Panc1 (cell line): ENCODE data around the gene ACBD3.

Experiments used
- POLR2AphosphoS5 ChIP-seq: IDR thresholded peaks from 2 replicates; pipeline ENCODE4 v1.6.1; 2012; ENCODE audit warnings: mild to moderate bottlenecking, low read depth, low read length, moderate library complexity
- TF ChIP-seq, protein P1 (sequence below): fragments of 450-650 bp; IDR thresholded peaks from 2 replicates; pipeline ENCODE4 v1.5.1; 2017; ENCODE audit warnings: mild to moderate bottlenecking
- TF ChIP-seq, protein P2 (sequence below), 2 experiments: IDR thresholded peaks; 2 replicates each; pipeline ENCODE4 v1.6.1; 2011 to 2012; ENCODE audit warnings: low read depth in 2 of 2, control low read depth in 1 of 2, low read length in 1 of 2, mild to moderate bottlenecking in 1 of 2, moderate library complexity in 1 of 2; ENCODE audit not compliant: insufficient read depth in 1 of 2

DNA sequence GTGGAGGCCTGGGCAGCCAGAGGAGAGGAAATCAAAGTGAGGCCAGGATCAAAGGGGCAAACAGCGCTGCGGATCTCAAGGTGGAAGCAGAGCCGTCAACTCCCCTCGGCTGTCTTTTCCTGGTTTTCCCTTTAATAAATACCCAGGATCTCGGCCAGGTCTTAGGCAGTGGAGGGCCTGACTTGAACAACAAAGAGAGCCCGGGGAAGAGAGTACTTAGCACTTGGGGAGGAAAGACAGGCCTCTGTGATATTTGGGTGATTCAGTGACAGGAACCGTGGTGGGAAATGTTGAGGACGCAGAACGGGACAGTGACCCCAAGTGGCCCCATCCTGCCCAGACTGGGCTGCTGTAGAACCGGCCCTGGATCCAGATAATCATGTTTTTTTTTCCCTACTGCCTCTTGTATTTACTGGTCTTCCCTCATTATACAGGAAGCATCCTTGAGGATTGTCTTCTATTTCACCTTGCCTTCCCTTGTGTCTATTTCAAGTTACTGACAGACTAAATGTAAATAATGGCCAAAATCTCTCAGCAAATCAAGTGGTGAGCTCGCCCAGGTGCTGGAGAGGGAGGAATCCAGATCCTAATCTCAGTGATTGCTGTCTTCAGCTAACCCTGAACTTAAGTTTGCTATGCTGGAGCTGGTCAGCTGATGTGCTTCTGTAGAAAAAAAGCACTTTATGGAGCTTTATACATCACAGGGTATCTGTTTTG lies 34.1 kb upstream of the ACBD3 start:
- TF ChIP-seq, protein P1, sequence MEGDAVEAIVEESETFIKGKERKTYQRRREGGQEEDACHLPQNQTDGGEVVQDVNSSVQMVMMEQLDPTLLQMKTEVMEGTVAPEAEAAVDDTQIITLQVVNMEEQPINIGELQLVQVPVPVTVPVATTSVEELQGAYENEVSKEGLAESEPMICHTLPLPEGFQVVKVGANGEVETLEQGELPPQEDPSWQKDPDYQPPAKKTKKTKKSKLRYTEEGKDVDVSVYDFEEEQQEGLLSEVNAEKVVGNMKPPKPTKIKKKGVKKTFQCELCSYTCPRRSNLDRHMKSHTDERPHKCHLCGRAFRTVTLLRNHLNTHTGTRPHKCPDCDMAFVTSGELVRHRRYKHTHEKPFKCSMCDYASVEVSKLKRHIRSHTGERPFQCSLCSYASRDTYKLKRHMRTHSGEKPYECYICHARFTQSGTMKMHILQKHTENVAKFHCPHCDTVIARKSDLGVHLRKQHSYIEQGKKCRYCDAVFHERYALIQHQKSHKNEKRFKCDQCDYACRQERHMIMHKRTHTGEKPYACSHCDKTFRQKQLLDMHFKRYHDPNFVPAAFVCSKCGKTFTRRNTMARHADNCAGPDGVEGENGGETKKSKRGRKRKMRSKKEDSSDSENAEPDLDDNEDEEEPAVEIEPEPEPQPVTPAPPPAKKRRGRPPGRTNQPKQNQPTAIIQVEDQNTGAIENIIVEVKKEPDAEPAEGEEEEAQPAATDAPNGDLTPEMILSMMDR = no peak
- TF ChIP-seq POLR2AphosphoS5 = no peak
- TF ChIP-seq, protein P2, sequence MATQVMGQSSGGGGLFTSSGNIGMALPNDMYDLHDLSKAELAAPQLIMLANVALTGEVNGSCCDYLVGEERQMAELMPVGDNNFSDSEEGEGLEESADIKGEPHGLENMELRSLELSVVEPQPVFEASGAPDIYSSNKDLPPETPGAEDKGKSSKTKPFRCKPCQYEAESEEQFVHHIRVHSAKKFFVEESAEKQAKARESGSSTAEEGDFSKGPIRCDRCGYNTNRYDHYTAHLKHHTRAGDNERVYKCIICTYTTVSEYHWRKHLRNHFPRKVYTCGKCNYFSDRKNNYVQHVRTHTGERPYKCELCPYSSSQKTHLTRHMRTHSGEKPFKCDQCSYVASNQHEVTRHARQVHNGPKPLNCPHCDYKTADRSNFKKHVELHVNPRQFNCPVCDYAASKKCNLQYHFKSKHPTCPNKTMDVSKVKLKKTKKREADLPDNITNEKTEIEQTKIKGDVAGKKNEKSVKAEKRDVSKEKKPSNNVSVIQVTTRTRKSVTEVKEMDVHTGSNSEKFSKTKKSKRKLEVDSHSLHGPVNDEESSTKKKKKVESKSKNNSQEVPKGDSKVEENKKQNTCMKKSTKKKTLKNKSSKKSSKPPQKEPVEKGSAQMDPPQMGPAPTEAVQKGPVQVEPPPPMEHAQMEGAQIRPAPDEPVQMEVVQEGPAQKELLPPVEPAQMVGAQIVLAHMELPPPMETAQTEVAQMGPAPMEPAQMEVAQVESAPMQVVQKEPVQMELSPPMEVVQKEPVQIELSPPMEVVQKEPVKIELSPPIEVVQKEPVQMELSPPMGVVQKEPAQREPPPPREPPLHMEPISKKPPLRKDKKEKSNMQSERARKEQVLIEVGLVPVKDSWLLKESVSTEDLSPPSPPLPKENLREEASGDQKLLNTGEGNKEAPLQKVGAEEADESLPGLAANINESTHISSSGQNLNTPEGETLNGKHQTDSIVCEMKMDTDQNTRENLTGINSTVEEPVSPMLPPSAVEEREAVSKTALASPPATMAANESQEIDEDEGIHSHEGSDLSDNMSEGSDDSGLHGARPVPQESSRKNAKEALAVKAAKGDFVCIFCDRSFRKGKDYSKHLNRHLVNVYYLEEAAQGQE (IDR thresholded peaks at IDR 0.05; ENCODE audit: insufficient read depth in 1 of 2, low read depth in 2 of 2, low read length in 1 of 2) = no peak
